ENCODE measurements around the gene TRAF6. TPM values are rescaled to one million over a fixed set of nuclear protein-coding genes. Genes with fewer than 3 reads are reported as not detected.

Gene TRAF6
- polyA plus RNA-seq, 2 of the 4 experiments (the other 2 are of a cell fraction) = 4.6 to 9.6 TPM

DNA sequence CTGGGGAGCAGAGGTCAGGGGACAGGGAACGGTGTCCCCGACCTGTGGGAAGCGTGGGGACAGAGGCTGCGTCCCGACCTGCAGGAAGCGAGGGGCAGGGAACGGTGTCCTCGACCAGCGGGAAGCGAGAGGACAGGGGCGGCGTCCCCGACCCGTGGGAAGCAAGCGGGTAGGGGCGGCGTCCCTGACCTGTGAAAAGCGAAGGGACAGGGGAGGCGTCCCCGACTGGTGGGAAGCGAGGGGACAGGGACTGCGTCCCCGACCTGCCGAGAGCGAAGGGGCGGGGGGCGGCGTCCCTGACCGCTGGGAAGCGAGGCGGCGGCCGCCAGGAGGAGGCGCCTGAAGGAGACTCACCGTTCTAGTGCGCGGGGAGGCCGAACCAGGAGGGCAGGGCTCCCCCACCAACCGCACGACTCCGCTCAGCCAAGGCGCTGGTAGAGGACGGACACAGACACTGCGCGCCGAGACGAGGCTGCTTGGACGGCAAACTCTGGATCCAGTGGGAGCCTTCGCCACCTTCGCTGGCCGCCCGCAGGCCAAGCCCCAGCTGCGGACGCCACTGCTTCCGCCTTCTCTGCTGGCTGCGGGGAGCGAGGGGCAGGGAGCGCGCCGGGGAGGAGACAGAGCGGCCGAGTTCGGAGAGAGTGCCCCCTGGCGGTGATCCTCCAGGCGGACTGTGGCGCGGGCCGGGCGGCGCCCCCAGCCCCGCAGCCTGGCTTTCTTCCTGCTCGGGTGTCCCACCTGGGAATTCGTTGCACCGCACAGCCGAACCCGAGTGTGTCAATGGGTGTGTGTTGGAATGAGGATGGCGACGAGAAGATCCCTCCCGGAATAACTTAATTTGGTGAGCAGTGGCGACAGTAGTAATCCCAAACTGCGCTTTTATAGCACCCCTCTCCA lies at the start of gene TRAF6 (continued):
- TF ChIP-seq EHF (CRISPR knock-in tag; IDR thresholded peaks at IDR 0.05) (0 out of 2 replicates have a peak, but pooled peaks have one; percentile 55), RNF2 (IDR thresholded peaks at IDR 0.05; ENCODE audit: borderline replicate concordance, low read depth) (no peak), SMC3 (IDR thresholded peaks at IDR 0.05) (peak; percentile 26; the same call in 2 of the 3 replicates), HOXA7 (CRISPR knock-in tag; IDR thresholded peaks at IDR 0.05) (no peak), HOXB5 (CRISPR knock-in tag; IDR thresholded peaks at IDR 0.05) (no peak), CEBPB (IDR thresholded peaks at IDR 0.05) (no peak), REST (IDR thresholded peaks at IDR 0.05) (no peak), CBX8 (IDR thresholded peaks at IDR 0.05) (no peak), SREBF2 (IDR thresholded peaks at IDR 0.05) (no peak), FOXS1 (CRISPR knock-in tag; IDR thresholded peaks at IDR 0.05) (no peak), GATA3 (IDR thresholded peaks at IDR 0.05; ENCODE audit: borderline replicate concordance) (peak; percentile 16; the same call in 1 of the 2 replicates), ZFP36 (IDR thresholded peaks at IDR 0.05; ENCODE audit: borderline replicate concordance, partially characterized antibody) (no peak), CHD4 (IDR thresholded peaks at IDR 0.05; ENCODE audit: borderline replicate concordance) (no peak), MYC (IDR thresholded peaks at IDR 0.05; ENCODE audit: borderline replicate concordance, low read length) (peak; percentile 56; the same call in 1 of the 2 replicates), POLR2A (IDR thresholded peaks at IDR 0.05; ENCODE audit: low read length) (peak; percentile 97), EP300 (IDR thresholded peaks at IDR 0.05) (no peak), HMGXB4 (CRISPR knock-in tag; IDR thresholded peaks at IDR 0.05; ENCODE audit: borderline replicate concordance) (peak; percentile 98), CBX2 (IDR thresholded peaks at IDR 0.05; ENCODE audit: borderline replicate concordance, low read depth) (no peak), EHMT2 (IDR thresholded peaks at IDR 0.05; ENCODE audit: low read depth) (no peak)
- TF ChIP-seq, protein P1, sequence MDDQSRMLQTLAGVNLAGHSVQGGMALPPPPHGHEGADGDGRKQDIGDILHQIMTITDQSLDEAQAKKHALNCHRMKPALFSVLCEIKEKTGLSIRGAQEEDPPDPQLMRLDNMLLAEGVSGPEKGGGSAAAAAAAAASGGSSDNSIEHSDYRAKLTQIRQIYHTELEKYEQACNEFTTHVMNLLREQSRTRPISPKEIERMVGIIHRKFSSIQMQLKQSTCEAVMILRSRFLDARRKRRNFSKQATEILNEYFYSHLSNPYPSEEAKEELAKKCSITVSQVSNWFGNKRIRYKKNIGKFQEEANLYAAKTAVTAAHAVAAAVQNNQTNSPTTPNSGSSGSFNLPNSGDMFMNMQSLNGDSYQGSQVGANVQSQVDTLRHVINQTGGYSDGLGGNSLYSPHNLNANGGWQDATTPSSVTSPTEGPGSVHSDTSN (IDR thresholded peaks at IDR 0.05) = no peak
- TF ChIP-seq, protein P2, sequence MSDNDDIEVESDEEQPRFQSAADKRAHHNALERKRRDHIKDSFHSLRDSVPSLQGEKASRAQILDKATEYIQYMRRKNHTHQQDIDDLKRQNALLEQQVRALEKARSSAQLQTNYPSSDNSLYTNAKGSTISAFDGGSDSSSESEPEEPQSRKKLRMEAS (IDR thresholded peaks at IDR 0.05) = peak; percentile 69
- TF ChIP-seq, protein P3, sequence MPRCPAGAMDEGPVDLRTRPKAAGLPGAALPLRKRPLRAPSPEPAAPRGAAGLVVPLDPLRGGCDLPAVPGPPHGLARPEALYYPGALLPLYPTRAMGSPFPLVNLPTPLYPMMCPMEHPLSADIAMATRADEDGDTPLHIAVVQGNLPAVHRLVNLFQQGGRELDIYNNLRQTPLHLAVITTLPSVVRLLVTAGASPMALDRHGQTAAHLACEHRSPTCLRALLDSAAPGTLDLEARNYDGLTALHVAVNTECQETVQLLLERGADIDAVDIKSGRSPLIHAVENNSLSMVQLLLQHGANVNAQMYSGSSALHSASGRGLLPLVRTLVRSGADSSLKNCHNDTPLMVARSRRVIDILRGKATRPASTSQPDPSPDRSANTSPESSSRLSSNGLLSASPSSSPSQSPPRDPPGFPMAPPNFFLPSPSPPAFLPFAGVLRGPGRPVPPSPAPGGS (IDR thresholded peaks at IDR 0.05) = peak; percentile 84; the same call in 1 of the 3 replicates
